ENCODE results near the gene NFIC.

Gene NFIC

GRCh38 chr19:3508771-3509535 lies 142.6 kb downstream of the NFIC start:
- H3K9me3 ChIP-seq (ENCODE audit: low read length), result no peaks in the 10 kb centered on the region
- H3K27me3 ChIP-seq (ENCODE audit: insufficient read depth, low read length), result no peaks in the 10 kb centered on the region
- peaks cover 12% of the 10 kb centered on the region for H3K4me1 ChIP-seq (ENCODE audit: insufficient read depth, low read length)
- no peak overlapping the region for H3K4me3 ChIP-seq (ENCODE audit: low read length)
- no peak overlapping the region for H2AFZ ChIP-seq (ENCODE audit: low read depth, low read length)
- H3K36me3 ChIP-seq (ENCODE audit: insufficient read depth, low read length), result peaks cover 37% of the 10 kb centered on the region

DNA sequence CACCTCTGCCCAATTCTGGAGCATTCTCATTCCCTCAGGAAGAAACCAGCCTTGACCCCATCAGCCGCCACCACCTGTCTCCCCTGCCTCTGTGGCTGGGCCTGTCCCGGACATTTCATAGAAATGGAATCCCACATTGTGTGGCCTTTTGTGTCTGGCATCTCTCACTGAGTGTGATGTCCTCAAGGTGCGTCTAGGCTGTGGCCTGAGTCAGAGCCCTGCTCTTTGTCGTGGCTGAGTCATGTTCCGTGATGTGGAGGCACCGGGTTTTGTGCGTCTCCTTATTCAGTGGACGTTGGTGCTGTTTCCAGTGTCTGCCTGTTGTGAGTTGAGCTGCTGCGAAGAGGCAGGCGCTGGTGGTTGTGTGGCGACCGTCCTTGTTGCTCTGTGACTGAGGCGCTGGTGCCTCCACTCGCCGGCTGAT lies 143.2 kb downstream of the NFIC start:
- Histone ChIP-seq H2AFZ (ENCODE audit: low read depth, low read length) (no peak overlapping the region), H3K4me1 (ENCODE audit: insufficient read depth, low read length) (peaks cover 12% of the 10 kb centered on the region), H3K9me3 (ENCODE audit: low read length) (no peaks in the 10 kb centered on the region), H3K36me3 (ENCODE audit: insufficient read depth, low read length) (peaks cover 39% of the 10 kb centered on the region), H3K27me3 (ENCODE audit: insufficient read depth, low read length) (no peaks in the 10 kb centered on the region), H3K4me3 (ENCODE audit: low read length) (no peak overlapping the region)

DNA sequence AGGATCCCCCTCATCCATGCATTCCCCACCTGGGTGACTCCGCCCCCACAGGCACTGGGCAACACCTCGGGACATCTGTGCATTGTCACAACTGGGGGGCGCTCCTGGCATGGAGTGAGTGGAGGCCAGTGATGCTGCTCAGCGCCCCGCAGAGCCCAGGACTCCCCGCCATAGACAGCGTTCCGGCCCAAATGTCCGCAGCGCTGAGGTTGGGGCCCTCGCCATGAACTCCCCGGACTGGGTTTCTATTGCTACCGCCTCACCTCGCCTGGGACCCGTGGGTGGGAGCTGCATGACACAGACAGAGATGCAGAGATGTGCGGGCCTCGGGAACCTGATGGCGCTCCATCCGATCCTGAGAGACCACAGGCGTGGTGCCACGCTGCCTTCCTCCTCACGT lies 144.3 kb downstream of the NFIC start:
- H3K4me3 ChIP-seq (ENCODE audit: low read length), result no peak overlapping the region
- no peaks in the 10 kb centered on the region for H3K27me3 ChIP-seq (ENCODE audit: insufficient read depth, low read length)
- H3K9me3 ChIP-seq (ENCODE audit: low read length), result no peaks in the 10 kb centered on the region
- peaks cover 39% of the 10 kb centered on the region for H3K36me3 ChIP-seq (ENCODE audit: insufficient read depth, low read length)
- no peak overlapping the region for H2AFZ ChIP-seq (ENCODE audit: low read depth, low read length)
- peaks cover 8% of the 10 kb centered on the region for H3K4me1 ChIP-seq (ENCODE audit: insufficient read depth, low read length)

DNA sequence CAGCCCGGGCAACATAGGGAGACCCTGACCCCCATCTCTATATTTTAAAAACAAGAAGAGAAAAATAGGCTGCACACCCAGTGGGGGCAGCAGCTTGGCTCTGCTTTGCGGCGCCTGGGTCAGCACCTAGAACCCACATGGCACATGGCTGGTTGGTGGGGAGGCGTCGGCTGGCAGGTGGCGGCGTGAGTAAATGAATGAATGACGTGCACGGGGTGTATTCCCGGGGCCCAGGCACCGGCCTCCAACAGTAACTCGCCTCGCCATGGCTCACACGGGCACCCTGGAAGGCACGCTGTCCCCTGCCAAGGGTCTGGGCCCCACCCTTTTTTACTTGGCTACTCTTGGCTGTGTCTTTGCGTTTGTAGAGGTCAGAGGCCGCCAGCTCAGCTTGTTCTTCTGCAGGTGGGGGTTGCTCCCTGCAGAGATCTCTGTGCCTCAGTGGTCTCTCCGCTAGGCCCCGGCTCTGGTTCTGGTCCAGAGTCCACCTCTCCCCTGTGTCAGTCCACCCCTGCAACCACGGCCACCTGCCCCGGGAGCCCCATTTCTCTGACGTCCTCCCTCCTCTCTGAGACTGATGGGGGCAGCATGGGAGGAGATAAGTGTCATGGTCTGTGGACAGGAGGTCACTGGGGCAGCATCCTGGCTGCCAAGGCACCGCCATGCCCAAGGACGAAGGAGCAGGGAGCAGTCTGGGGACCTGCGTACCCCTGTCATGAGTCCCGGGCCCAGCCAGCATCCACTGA lies 145.3 kb downstream of the NFIC start:
- H2AFZ ChIP-seq (ENCODE audit: low read depth, low read length), result no peak overlapping the region
- no peak overlapping the region for H3K4me3 ChIP-seq (ENCODE audit: low read length)
- H3K4me1 ChIP-seq (ENCODE audit: insufficient read depth, low read length), result peaks cover 8% of the 10 kb centered on the region
- H3K27me3 ChIP-seq (ENCODE audit: insufficient read depth, low read length), result no peaks in the 10 kb centered on the region
- peaks cover 41% of the 10 kb centered on the region for H3K36me3 ChIP-seq (ENCODE audit: insufficient read depth, low read length)
- H3K9me3 ChIP-seq (ENCODE audit: low read length), result no peaks in the 10 kb centered on the region

DNA sequence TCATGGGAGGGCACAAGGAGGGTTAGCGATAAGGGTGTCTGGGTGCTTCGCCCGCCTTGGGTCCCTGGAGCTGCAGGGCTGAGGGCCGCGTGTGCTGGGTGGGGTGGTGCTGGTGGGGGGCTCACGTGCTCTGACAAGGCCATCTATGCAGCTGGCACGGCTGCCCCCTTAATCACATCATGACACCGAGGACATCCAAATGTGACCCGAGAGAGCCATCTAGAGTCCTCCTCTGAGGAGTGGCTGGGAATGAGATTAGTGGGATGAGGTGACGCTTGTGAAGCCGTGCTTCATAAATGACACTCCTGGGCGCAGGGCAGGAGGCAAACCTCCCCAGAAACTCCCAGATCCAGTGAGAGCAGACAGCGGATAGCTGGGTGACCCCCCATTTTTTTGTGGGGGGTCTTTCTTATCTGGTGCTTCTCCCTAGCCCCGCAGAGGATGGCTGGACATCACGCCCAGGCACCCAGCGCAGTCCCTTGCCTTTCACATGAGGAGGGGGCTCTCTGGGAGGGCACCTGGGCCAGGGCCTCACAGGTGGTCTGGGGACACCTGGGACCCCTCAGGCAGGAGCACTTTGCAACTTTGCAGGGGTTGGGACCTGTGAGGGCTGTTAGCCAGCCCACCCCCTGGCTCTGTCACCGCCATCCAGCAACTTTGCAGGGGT lies 146.3 kb downstream of the NFIC start:
- Histone ChIP-seq H3K36me3 (ENCODE audit: insufficient read depth, low read length) (peaks cover 44% of the 10 kb centered on the region), H3K4me1 (ENCODE audit: insufficient read depth, low read length) (peaks cover 2% of the 10 kb centered on the region), H3K9me3 (ENCODE audit: low read length) (no peaks in the 10 kb centered on the region), H3K4me3 (ENCODE audit: low read length) (no peak overlapping the region), H2AFZ (ENCODE audit: low read depth, low read length) (no peak overlapping the region), H3K27me3 (ENCODE audit: insufficient read depth, low read length) (no peaks in the 10 kb centered on the region)

DNA sequence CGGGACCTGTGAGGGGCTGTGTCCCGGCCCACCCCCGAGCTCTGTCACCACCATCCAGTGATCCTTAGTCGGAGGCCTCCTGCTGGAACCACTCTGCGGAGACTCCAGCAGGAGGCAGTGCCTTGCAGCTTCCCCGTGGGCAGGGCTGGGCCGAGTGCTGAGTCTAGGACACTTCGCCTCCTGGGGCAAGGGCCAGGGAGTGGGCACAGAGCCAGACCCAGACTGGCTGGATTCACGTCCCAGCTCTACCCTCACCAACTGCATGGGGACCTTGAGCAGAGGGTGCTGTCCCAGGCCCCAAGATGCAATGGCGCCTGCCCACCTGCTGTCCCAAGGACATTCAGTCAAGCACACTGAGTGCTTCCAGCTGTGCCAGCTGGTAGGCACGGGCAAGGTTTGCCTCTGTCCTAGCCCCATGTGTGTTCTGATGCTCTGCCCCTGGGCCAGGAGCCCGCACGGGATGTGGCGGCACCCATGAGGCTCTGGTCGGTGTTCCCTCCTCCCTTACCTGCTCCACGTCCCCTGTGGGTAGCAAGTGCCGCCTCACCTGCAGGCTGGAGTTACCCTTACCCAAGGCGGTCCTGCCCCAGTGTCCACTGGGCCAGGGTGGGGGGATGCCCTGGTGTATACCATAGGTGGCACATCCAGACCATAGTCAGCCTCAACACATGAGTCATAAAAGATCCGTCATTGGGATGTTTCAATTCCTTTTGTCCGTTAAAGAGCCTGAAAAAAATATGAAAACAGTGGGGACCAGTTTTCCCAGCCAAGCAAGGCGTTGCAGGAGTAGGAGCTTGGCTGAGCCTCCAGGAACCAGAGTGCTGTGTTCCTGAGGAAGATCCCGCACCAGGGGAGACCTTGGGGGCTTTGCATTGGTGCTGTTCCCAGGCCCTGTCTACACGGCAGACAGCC lies 147.1 kb downstream of the NFIC start:
- Histone ChIP-seq H3K9me3 (ENCODE audit: low read length) (no peaks in the 10 kb centered on the region), H3K27me3 (ENCODE audit: insufficient read depth, low read length) (no peaks in the 10 kb centered on the region), H3K4me3 (ENCODE audit: low read length) (no peak overlapping the region), H3K36me3 (ENCODE audit: insufficient read depth, low read length) (peaks cover 44% of the 10 kb centered on the region), H3K4me1 (ENCODE audit: insufficient read depth, low read length) (no peaks in the 10 kb centered on the region), H2AFZ (ENCODE audit: low read depth, low read length) (no peak overlapping the region)

- no peaks in the 10 kb centered on the region for H3K4me1 ChIP-seq (ENCODE audit: insufficient read depth, low read length)
- H3K27me3 ChIP-seq (ENCODE audit: insufficient read depth, low read length), result no peaks in the 10 kb centered on the region
- no peaks in the 10 kb centered on the region for H3K9me3 ChIP-seq (ENCODE audit: low read length)
- no peak overlapping the region for H2AFZ ChIP-seq (ENCODE audit: low read depth, low read length)
- peaks cover 45% of the 10 kb centered on the region for H3K36me3 ChIP-seq (ENCODE audit: insufficient read depth, low read length)
- H3K4me3 ChIP-seq (ENCODE audit: low read length), result no peak overlapping the region
These were observed 148.5 kb downstream of the NFIC start for GRCh38 chr19:3514930-3515329.

DNA sequence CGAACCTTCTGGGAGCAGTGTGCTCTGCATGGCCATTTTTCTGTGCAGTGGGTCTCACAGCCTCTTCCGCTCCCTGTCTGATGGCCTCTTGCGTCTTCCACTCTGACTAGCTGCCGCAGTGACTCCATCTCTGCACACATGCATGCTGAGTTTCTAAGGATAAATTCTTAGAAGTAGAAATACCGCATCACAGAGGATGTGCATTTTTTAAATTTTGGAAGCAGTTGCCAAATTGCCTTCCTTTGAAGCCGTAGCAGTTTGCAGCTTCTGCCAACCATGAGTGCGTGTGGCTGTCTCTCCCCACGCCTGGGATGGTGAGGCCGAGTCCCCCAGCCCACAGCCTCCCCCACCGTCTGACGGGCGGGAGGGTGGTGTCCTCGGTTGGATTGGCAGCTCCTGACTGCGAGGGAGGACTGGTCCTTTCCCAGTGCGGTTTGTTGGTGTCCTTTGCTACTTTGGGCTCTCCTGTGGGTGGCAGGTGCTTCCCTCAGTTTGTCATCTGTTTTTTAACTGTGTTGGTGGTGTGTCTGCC lies 149.6 kb downstream of the NFIC start:
- no peak overlapping the region for H2AFZ ChIP-seq (ENCODE audit: low read depth, low read length)
- H3K9me3 ChIP-seq (ENCODE audit: low read length), result no peaks in the 10 kb centered on the region
- H3K27me3 ChIP-seq (ENCODE audit: insufficient read depth, low read length), result no peaks in the 10 kb centered on the region
- no peaks in the 10 kb centered on the region for H3K4me1 ChIP-seq (ENCODE audit: insufficient read depth, low read length)
- H3K4me3 ChIP-seq (ENCODE audit: low read length), result no peak overlapping the region
- H3K36me3 ChIP-seq (ENCODE audit: insufficient read depth, low read length), result peaks cover 41% of the 10 kb centered on the region

GRCh38 chr19:3516675-3517207 lies 150.4 kb downstream of the NFIC start:
- H3K36me3 ChIP-seq (ENCODE audit: insufficient read depth, low read length), result peaks cover 41% of the 10 kb centered on the region
- no peaks in the 10 kb centered on the region for H3K9me3 ChIP-seq (ENCODE audit: low read length)
- no peak overlapping the region for H2AFZ ChIP-seq (ENCODE audit: low read depth, low read length)
- no peaks in the 10 kb centered on the region for H3K4me1 ChIP-seq (ENCODE audit: insufficient read depth, low read length)
- H3K27me3 ChIP-seq (ENCODE audit: insufficient read depth, low read length), result no peaks in the 10 kb centered on the region
- H3K4me3 ChIP-seq (ENCODE audit: low read length), result no peak overlapping the region

GRCh38 chr19:3517638-3518037 lies 151.3 kb downstream of the NFIC start:
- Histone ChIP-seq H3K27me3 (ENCODE audit: insufficient read depth, low read length) (no peaks in the 10 kb centered on the region), H2AFZ (ENCODE audit: low read depth, low read length) (no peak overlapping the region), H3K36me3 (ENCODE audit: insufficient read depth, low read length) (peaks cover 43% of the 10 kb centered on the region), H3K4me3 (ENCODE audit: low read length) (no peak overlapping the region), H3K9me3 (ENCODE audit: low read length) (no peaks in the 10 kb centered on the region), H3K4me1 (ENCODE audit: insufficient read depth, low read length) (no peaks in the 10 kb centered on the region)

GRCh38 chr19:3518255-3518654 lies 151.9 kb downstream of the NFIC start:
- H3K9me3 ChIP-seq (ENCODE audit: low read length), result no peaks in the 10 kb centered on the region
- H3K36me3 ChIP-seq (ENCODE audit: insufficient read depth, low read length), result peaks cover 43% of the 10 kb centered on the region
- no peaks in the 10 kb centered on the region for H3K27me3 ChIP-seq (ENCODE audit: insufficient read depth, low read length)
- H2AFZ ChIP-seq (ENCODE audit: low read depth, low read length), result no peak overlapping the region
- H3K4me3 ChIP-seq (ENCODE audit: low read length), result no peak overlapping the region
- no peaks in the 10 kb centered on the region for H3K4me1 ChIP-seq (ENCODE audit: insufficient read depth, low read length)

GRCh38 chr19:3518659-3519058 lies 152.3 kb downstream of the NFIC start:
- peaks cover 44% of the 10 kb centered on the region for H3K36me3 ChIP-seq (ENCODE audit: insufficient read depth, low read length)

More at GRCh38 chr19:3518659-3519058, 152.3 kb downstream of the NFIC start:
- no peaks in the 10 kb centered on the region for H3K27me3 ChIP-seq (ENCODE audit: insufficient read depth, low read length)
- H3K4me3 ChIP-seq (ENCODE audit: low read length), result no peak overlapping the region
- H2AFZ ChIP-seq (ENCODE audit: low read depth, low read length), result no peak overlapping the region
- no peaks in the 10 kb centered on the region for H3K4me1 ChIP-seq (ENCODE audit: insufficient read depth, low read length)
- no peaks in the 10 kb centered on the region for H3K9me3 ChIP-seq (ENCODE audit: low read length)

Measured in neuron (in vitro differentiated cells).